ENCODE results near the gene MACROD2. TPM values are rescaled to one million over a fixed set of nuclear protein-coding genes. Genes with fewer than 3 reads are reported as not detected.
"Not testable (repeated sequence)": the region's sequence is repeated elsewhere in the genome, so short reads cannot be mapped to it uniquely, and the experiment has no call there.

The MACROD2 gene
- total RNA-seq, 1 donor from 2014 or later, result 0.85 TPM

DNA sequence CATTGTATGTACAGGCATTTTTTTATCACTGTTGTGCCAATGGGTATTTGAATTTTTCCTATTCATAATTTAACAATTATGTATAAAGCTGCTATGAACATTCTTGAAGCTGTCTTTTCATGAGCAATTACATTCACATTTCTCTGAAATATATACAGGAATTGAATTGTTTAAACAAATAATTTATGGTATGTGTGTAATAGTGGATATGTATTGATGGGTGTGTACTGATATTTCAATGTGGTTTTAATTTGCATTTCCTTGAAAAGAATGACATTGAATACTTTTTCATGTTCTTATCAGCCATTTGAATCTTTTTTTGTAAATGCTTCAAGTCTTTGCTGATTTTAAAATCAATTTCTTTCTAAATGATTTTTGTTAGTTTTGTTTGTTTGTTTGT lies 971.5 kb downstream of the MACROD2 start:
- no peak for DNase-seq

DNA sequence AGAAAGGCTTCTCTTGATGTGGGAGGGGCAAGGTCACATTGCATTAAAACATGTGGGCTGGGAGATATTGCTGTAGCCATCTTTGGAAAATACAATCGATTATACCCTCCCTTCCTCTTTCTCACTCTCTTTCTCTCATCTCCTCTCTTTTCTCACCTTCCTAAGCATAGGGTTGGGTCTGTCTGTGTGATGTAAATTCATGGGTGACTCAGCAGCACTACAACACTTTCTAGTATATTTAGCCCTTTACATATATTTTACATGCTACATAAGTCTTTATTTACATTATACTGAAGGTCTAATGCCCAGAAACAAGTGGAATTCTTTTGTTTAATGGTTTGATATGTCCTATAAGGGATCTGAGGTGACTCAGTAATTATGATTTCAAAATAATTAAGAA lies 976.9 kb downstream of the MACROD2 start:
- no peak for DNase-seq

DNA sequence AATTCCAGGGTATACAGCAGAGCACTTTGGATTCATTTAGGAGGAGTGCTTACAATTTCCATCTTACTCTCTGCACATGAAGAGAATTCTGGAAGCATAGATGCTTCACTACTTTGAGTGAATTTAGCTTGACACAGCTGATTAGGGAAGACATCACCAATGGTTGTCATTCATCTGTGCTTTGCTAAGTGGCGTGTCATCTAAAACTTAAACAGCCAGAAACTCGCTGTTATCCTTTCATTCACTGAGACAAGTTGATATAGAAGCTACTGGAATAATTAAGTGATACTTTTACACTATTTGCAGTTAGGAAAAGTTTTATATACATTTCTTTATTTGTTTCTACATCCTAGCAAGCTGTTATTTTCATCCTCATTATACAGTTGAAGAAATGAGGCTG lies 977.4 kb downstream of the MACROD2 start:
- DNase-seq, result no peak

DNA sequence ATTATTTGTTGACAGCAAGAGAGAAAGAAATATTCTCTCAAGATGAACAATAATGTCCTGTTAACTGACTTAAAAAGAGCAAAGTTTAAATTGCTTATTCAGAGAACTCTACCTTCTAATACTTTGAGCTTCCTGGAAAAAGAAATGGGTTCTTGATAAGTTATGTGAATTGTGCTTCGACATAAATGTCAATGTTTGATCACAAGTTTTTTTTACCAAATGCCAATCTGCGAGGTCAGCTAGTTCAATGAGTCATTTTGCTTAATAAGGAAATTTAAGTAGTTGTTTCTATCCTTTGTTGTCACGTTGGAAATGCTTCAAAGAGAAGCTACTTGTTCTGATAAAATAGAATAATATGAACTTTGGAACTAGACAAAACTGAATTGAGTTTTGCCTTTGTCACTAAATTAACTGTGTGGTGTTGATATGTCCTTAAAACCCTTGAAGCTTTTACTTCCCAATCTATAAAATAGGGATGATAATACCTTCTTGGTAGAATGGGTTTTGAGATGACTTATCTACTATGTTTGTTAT lies 984.2 kb downstream of the MACROD2 start:
- peak; percentile 48 for DNase-seq

DNA sequence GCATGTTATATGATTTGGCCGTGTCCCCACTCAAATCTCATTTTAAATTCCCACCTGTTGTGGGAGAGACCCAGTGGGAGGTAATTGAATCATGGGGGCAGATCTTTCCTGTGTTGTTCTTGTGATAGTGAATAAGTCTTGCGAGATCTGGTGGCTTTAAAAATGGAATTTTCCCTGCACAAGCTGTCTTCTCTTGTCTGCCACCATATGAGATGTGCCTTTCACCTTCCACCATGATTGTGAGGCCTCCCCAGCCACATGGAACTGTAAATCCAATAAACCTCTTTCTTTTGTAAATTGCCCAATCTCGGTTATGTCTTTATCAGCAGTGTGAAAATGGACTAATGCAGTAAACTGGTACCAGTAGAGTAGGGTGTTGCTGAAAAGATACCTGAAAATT lies 986.2 kb downstream of the MACROD2 start:
- not testable (repeated sequence) for DNase-seq

DNA sequence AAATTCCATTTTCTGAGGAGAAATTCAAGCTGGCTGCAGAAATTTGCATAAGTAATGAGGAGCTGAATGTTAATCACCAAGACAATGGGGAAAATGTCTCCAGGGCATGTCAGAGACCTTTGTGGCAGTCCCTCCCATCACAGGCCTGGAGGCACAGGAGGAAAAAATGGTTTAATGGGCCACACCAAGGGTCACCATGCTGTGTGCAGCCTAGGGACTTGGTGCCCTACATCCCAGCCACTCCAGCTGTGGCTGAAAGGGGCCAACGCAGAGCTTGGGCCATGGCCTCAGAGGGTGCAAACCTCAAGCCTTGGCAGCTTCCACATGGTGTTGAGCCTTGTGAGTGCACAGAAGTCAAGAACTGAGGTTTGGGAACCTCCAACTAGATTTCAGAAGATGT lies 987.0 kb downstream of the MACROD2 start:
- DNase-seq, result not testable (repeated sequence)

DNA sequence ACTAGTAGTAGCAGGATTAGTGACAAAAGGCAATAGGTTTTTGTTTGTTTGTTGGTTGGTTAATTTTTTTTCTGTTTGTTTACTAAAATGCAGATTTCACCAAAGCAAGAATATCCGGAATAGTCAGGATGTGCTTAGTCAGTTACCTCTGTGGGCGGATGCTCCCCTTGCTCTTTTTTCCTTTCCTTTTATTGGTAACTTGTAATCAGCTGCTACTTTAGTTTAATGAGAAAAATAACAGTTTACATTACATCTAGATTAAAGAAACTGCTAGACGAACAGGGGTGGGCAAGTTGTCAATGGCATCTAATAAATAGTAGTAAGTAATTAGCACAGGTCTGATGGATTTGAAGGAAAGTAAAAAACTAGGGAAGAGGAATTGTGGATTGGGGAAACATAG lies 989.0 kb downstream of the MACROD2 start:
- DNase-seq, result no peak

DNA sequence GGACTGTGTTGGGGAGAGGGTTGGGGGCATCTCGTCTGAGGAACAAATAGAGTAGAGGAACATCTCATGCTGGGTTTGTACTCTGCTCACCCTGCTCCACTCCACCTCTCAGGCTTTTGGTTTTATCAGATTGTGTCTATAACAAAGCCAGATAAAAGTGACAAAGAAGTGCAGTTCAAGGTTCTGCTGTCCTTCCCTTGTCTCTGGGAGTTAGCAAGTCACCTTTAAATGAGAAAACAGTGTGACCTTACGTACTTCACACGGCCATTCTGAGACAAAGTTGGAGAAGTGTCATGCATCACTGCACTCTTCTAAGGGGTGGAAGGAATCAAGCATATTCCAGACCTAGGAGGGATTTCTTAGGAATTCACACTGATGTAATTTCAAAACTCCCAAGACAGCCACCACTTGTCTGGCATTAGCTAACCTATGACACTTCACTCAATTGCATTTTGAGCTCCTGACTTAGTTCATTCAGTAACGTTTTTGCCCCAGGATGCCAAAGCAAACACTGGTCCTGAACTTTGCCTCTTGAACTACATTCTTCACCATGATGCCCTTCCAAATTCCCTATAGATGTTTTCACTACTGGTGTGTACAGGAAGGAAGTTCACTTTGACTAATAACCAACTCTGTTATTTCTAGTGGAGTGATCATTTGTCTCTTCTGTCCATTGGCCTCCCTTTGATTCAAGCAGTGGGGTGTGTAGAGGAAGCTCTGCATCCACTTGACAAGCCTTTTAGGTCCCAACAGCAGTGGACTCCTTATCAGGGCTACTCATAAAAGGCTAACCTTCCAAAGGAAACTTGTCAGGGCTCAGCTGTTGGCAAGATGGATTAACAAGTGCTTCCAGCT lies 989.7 kb downstream of the MACROD2 start:
- DNase-seq, result peak; percentile 60

DNA sequence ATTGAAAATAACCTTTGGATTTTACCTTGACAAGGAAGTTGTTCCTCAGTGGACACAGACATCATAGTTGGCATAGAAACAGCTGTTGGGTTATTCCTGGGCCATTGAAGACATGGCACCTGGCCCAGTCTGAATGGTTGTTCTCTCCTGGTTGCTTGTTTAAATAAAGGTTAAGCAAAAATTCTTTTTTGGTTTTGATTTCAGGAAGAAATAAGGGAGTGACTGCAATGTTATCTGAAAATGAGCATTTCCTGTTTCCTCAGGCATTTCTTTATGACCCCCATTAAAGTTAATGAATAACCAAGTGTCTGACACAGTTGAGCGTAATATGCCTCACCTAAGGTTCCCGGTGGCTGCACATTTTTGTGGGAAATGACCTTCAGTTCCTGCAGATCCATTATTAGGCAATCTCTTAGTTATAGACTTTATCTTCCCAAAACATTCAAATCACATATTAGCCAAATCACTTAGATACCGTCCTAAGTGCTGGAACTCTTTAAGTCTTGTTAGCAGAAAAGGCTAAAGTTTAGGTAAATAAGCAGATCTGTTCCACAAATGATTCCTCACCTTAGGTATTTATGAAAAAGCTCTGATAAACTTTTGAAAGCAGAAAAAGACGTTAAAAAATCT lies 990.8 kb downstream of the MACROD2 start:
- DNase-seq, result peak; percentile 51

DNA sequence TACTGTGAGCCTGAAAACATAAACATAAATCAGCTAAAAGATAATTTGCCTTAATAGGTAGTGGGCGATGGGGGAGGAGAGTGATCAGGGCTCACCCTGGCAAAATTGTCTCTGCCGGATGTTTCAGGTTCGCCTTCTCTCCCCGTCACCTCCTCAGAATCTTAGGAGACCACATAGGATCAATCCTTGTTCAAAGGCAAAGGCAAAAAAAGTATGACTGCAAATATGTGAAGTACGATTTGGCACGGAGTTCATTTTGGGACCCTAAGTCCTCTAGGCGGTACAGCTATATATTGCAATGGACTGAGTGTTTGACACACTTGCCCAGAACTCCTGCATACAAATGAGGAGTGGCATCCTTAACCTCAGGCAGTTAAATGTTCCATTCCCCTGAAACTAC lies 991.3 kb downstream of the MACROD2 start:
- no peak for DNase-seq

DNA sequence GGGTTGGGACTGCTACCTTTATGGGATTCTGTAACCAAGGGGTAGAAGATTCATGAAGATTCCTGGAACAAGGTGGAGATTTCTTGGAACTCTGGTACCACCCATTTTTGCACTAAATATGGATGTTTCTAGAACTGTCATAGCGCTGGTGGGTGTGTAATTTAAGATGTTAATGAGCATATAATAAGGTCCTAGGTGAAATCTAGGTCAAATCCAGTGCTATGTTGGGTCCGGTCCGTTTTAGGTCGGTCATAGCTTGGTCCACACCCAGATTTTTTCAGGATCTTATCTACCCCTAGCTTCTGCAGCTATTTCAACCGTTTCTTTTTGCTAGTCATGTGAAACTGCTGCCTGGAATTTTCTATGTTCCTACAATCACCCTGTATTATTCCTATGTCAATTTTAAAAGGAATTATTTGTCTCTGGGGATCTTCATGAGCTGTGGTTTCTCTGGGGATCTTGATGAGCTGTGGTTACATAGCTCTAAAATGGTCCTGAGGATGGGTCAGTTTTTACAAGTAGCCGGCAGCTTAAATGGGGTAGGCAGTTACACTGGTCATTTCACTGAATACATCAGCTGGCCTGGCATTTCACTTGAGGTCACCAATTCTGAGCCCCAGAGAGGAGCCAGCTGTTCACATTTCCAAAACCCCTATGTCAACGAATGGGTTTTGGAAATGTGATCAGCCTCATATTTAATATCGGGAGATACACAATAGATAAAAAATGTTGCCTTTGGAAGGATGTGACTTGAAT lies 994.4 kb downstream of the MACROD2 start:
- no peak for DNase-seq

DNA sequence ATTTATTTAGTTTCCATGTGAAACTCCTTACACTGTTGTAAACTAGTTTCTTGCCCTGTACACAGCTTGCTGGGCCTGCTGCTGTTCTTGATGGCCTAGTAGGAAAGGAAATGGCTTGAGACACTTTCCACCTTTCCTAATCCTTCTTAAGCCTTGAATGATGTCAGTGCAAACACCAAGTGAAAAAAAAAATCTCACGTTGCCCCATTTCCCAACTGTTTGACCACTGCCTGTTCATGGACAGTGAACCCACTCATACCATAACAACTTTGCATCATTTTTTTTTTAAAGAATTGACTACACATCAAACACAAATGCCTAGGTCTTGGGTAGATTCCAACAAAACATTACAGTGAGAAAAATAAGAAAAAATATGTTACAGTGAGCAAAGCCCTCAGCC lies 995.7 kb downstream of the MACROD2 start:
- no peak for DNase-seq

DNA sequence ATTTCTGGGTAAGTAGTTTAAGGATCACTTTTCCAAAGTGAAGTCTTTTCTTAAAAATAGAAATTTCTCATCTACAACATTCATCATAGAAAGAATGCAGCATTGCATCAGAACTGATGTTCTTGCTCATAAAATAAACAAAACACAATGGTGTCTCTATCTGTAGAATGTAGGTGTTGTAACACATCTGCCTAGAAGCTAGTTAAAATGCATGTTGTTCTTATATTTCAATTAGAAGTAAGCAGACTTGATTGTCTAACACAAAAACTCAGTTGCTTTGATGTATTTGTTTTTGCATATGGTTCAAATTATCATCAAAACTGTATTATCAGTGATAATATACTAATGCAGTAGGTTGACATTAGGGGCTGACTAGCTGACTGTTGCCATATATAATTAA lies 996.8 kb downstream of the MACROD2 start:
- DNase-seq, result no peak

DNA sequence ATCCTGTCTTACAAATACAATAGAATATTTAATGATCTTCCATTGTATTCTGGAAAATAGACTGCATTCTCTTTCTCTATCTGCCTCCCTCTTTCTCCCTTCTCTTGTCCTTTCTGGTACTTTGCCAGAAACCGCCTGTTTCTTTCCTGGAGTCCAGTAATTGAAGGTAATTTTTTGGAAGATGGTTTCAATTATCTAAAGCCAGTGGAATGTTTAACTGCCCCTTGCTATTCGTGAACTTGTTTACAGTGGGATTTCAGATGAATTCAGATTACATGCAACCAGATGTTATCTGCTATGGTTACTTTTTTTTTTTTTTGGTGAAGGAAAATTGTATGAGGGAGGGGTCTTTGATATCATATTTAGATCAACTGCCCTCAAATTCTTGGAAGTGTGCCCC lies 997.6 kb downstream of the MACROD2 start:
- DNase-seq, result no peak

DNA sequence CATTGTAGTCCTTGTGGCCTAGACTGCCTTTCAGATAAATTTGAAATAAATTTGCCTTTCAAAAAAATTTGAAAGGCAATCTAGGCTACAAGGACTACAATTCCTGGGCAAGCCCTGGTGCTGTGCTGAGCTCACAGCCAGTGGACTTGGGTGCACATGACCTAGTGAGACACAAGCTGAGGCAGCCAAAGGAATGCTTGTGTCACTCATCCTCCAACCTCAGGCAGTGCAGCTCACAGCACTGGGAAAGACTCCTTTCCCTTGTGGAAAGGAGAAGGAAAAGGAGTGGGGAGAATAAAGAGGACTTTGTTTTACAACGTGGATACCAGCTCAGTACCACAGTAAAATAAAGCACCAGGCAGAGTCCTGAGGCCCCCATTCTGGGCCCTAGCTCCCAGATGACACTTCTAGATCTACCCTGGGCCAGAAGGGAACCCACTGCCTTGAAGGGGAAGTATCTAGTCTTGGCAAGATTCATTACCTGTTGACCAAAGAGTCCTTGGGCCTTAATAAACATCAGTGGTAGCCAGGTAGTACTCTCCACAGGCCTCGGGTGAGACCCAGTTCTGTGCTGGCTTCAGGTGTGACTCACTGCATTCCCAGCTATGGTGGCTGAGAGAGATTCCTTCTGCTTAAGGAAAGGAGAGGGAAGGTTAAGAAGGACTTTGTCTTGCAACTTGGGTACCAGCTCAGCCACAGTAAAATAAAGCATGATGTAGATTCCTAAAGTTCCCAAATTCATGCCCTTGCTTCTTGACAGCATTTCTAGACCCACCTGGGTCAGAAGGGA lies 1001.8 kb downstream of the MACROD2 start:
- no peak for DNase-seq

DNA sequence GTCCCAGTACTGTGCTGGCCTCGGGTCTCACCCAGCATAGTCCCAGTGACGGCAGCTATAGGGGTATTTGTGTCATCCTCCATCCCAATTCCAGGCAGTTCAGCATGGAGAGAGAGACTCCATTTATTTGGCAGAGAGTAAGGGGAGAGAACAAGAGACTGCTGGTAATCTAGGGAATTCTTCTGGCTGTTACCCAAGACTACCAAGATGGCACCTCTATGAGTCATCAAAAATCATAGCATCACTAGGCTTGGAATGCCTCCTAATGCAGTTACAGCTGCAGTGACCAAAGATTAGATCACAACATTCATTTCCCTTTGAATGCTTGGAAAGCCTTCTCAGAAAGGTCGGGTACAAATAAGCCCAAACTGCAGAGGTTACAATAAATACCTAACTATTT lies 1002.5 kb downstream of the MACROD2 start:
- DNase-seq, result peak; percentile 52

DNA sequence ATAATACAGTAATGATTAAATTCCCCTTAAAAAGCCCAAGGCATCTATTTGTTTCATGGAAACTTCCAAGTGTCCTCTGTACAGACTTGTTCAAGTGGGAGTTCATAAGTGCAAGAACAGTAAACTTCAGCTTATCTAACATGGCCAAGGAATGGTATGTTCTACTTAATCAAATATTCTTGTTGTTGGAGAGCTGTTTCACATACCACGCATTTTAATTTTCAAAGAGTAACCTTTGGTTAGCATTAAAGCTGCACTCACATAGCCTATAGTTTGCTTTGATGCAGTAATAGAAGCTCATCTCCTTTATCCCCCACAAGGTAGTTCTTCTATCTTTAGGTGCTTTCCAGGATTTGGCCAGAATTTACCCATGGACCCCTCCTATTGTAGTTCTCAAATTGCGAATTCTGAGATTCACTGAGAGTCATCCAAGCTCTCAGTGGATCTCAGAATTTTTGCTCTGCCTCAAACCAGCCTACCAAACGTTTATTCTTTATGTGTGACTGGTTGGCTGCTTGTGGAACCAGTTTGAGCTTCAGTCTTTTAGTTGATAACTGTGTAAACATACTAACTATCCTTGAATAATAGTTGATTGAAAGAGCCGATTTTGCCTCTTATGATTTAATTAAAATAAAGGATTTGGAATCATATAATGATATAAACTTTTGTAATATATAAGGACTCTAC lies 1010.1 kb downstream of the MACROD2 start:
- no peak for DNase-seq

DNA sequence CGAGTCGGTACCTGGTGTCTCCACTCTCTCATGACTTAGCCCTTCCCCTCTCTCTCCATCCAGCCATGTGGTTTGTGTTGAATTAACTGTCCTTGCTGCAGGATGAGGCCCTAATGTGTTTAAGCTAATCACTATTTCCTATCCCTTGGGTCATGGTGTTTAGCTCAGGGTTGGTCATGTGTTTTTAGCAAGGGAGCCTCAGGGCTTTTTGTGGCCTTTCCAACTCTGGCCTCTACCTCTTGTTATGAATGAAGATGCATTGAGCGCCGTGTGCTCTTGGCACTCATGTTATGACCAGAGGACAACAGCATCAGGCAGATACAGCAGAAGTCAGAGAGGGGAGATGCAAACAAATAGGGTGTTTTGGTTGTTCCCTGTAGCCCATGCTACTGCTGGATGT lies 1016.3 kb downstream of the MACROD2 start:
- no peak for DNase-seq

DNA sequence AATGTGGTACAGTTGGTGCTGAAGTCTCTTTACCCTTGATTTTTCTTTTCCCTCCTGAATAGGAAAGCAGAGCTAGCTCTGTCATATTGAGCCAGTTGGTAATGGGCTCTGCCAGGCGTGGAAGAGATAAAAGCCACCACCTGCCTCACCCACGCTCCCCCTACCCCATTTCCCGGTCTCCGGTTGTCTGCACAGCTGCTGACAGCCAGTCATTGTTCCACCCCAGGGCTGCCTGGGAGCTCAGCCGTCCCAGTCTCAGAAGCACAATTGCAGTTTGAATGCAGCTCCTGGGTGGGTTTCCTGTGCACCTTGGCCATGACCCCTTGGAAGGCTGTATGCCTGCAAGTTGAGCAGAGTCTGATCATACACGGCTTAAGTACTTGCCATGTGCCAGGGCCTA lies 1017.2 kb downstream of the MACROD2 start:
- no peak for DNase-seq

DNA sequence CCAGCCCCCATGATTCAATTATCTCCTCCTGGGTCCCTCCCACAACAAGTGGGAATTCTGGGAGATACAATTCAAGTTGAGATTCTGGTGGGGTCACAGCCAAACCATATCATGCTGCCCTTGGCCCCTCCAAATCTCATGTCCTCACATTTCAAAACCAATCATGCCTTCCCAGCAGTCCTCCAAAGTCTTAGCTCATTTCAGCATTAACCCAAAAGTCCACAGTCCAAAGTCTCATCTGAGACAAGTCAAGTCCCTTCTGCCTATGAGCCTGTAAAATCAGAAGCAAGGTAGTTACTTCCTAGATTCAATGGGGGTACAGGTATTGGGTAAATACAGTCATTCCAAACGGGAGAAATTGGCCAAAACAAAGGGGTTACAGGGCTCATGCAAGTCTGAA lies 1021.6 kb downstream of the MACROD2 start:
- DNase-seq, result not testable (repeated sequence)

DNA sequence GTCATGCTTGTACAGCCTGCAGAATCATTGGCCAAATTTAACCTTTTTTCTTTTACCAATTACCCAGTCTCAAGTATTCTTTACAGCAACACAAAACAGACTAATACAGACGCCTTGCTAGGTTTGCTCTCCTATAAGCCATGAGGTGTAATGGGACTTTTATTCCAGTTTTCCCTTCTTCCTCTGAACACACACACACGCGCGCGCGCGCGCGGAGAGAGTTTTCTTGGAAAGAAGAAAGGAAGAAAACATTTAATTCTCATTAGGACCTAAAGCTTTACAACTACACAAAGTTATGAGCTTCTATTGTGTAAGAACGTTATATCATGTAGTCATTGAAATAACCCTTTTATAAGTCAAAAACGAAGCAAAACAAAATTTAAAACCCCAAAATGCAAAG lies 1023.6 kb downstream of the MACROD2 start:
- DNase-seq, result no peak

DNA sequence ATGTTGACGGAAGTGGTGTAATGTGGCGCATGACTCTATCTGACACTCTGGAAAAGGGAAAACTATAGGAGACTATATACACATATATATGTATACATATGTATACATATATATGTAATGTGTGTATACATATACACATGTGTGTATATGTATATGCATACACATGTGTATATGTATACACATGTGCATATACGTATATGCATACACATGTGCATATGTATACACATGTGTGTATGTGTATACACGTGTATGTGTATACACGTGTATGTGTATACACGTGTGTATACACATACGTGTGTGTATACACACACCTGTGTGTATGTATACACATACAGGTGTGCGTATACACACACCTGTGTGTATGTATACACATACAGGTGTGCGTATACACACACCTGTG lies 1025.5 kb downstream of the MACROD2 start:
- DNase-seq, result no peak

Measured in dermis blood vessel endothelial cell (primary cell).